ENCODE data around the gene ATXN1.

Gene ATXN1

DNA sequence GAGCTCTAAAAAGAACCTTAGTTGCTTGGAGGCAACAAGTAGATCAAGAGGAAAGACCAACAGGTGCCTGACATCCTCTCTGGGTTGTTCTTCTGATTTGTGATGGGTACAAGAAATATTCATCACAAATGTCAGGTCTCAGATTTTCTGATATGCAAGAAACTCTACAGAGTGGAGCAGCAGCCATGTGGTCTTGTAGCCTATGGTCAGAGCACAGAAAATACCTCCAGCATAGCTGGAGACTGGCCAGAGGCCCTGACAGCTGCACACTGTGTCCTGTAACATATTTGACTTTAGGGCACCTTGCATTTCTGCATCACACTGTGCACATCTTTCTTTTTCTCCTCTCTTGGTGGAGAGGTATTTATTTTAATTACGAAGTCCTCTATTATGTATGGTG, 406.6 kb downstream of the ATXN1 start:
- in situ Hi-C loops (cut with HindIII; ENCODE audit: low sequenced_read_pairs), result no loop called here

DNA sequence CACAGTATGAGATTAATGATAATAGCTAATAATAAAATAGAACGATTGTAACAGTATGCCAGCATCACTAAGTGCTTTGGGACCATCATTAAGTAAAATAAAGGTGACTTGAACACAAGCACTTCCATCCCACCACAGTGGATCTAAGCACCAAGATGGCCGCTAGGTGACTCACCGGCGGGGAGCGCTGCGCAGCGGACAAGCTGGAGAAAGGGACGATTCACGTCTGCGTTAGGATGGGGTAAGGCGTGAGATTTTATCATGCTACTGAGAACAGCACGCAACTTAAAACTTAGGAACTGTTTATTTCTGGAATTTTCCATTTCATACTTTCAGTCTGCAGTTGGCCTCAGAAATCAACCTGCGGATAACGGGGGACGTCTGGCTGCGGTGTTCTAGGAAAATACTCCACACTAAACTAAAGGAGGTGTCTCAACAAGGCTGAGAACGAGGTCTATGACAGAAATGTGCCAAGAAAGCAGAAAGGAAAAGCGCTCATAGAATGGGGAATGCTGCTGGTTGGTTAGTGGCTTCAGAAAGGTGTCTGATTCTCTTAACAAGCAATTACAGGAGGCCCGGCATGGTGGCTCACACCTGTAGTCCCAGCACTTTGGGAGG, 408.3 kb downstream of the ATXN1 start:
- in situ Hi-C loops (cut with HindIII; ENCODE audit: low sequenced_read_pairs), result no loop called here

DNA sequence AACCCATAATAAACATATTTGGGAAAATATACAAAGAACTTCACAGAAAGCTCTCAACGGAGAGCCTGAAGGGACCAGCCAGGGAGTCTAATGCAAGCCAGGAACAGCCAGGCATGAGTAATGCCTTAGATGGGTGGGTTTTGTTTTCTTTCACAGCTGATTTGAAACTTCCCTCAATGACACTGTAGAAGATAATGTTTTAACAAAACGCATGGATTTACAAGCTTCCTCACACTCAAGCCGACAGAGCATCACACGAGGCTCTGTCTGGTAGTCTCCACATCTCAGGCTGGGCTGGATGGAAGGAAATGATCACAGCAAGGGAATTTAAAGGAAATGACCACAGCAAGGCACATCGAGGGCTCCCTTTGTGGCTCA, 409.0 kb downstream of the ATXN1 start:
- in situ Hi-C loops (cut with HindIII; ENCODE audit: low sequenced_read_pairs), result no loop called here

- in situ Hi-C loops (cut with HindIII; ENCODE audit: low sequenced_read_pairs), result no loop called here
Measured at GRCh38 chr6:16349544-16349943, 411.7 kb downstream of the ATXN1 start.

GRCh38 chr6:16346831-16347230, 414.4 kb downstream of the ATXN1 start:
- in situ Hi-C loops (cut with HindIII; ENCODE audit: low sequenced_read_pairs), result no loop called here

- in situ Hi-C loops (cut with HindIII; ENCODE audit: low sequenced_read_pairs), result no loop called here
Measured at GRCh38 chr6:16345449-16346330, 415.6 kb downstream of the ATXN1 start.

GRCh38 chr6:16344756-16345155, 416.5 kb downstream of the ATXN1 start:
- in situ Hi-C loops (cut with HindIII; ENCODE audit: low sequenced_read_pairs), result no loop called here

DNA sequence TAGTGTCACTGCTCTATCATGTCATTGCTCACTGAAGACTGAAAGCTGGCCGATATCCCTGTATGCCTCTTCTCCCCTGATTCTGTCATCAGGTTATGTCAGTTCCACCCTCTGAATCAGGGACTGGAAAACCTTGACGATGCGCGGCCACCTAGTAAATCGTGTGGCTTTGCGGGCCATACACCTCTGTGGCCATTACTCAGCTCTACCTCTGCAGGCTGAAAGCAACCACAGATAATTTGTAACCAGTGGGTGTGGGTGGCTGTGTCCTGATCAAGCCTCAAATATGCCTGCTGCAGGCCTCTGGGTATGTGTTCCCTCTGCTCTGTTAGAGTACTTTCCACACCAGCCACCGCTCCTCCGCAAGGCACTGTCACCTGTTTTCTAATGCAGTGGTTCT, 417.7 kb downstream of the ATXN1 start:
- in situ Hi-C loops (cut with HindIII; ENCODE audit: low sequenced_read_pairs), result no loop called here

- in situ Hi-C loops (cut with HindIII; ENCODE audit: low sequenced_read_pairs), result no loop called here
Measured at GRCh38 chr6:16339265-16339587, 422.0 kb downstream of the ATXN1 start.

GRCh38 chr6:16338577-16339264, 422.5 kb downstream of the ATXN1 start:
- in situ Hi-C loops (cut with HindIII; ENCODE audit: low sequenced_read_pairs), result no loop called here

GRCh38 chr6:16337295-16337975, 423.8 kb downstream of the ATXN1 start:
- in situ Hi-C loops (cut with HindIII; ENCODE audit: low sequenced_read_pairs), result no loop called here

DNA sequence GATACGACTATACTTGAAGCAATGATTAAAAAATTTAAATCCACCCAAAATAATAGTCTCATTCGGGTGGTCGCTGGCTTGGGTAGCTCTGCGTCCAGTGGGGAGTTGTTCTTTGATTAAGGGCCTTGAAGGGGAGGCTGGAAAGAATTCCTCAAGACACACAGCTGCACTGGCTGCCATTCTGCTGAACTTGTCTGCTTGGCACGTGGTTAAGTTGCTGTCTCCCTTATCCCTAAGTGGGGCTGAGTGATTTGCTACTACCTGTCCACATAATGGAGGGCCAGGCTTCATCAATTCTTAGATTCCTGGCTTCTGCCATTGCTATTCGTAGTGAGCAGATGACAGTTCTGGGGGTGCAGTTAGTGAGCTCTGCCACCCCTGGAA, 424.4 kb downstream of the ATXN1 start:
- in situ Hi-C loops (cut with HindIII; ENCODE audit: low sequenced_read_pairs), result no loop called here

GRCh38 chr6:16336056-16336818, 425.0 kb downstream of the ATXN1 start:
- in situ Hi-C loops (cut with HindIII; ENCODE audit: low sequenced_read_pairs), result no loop called here

- in situ Hi-C loops (cut with HindIII; ENCODE audit: low sequenced_read_pairs), result no loop called here
Measured at GRCh38 chr6:16335176-16335575, 426.1 kb downstream of the ATXN1 start.

- in situ Hi-C loops (cut with HindIII; ENCODE audit: low sequenced_read_pairs), result no loop called here
Measured at GRCh38 chr6:16334671-16335070, 426.6 kb downstream of the ATXN1 start.

DNA sequence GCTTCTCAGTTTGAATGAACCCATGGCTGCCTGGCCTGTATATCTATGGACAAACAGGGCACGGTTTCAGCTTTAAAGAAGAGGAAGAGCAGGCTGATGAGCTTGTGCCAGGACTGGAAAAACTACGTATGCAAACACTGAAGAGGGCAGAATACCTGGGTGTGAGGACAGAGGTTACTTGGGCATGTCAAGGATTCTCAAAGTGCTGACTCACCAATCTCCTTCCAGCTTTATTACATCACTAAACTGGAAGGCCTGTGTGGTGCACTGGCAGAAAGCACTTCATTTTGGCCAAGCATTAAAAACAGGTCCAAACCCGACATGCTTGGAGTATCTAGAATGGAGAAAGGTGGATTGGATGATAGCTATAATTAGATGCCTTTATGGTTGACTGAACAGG, 427.7 kb downstream of the ATXN1 start:
- in situ Hi-C loops (cut with HindIII; ENCODE audit: low sequenced_read_pairs), result no loop called here

DNA sequence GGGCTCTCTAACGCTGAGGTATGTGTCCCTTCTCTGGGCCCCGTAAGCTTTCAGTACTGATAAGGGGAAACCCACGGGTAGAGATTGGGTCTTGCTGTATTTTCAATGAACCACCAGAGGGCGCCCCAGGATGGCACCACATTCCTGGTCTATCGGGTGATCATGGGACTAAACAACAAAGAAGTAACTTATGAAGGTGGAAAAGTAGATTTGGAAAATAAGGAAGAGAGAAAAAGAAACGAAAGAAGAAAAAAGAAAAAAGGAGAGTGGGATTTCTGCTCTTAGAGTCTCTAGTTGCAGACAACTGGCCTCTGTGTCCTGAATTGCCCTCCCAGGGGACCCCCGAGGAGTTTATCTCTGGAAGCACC, 429.1 kb downstream of the ATXN1 start:
- in situ Hi-C loops (cut with HindIII; ENCODE audit: low sequenced_read_pairs), result no loop called here

DNA sequence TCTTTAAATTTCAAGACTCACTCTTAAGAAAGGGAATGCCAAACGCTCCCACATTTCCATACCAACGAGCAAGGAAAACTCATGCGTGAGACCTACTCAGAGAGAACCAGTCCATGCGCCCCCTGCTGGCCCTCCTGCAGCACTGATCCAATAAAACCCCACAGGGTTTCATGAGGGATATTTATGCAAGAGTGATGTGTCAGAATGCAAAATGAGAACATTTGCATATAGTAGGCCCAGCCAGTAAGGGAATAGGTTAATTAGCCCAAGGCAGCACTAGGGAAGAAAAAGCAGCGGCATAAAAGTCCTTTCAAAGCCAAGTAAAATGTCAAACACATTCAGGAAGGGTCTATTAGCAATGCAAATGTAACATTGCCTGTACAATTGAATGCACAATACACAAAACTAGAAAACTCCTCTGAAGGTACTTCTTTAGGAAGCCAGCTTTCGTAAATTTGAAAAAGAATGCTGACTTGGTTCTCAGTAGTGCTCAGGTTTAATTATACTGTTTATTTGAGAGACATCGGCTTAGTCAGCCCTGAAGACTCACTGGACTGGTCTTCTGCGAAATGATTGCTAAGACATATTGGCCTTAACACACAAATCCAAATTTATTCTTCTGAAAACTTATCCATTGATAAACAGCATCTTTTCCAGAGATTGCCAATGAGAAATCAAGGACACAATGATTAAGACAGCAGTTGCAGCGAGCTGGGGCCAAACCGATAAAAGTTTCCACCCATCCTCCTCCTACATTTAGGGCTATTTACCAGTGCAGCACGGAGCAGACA, 429.7 kb downstream of the ATXN1 start:
- in situ Hi-C loops (cut with HindIII; ENCODE audit: low sequenced_read_pairs), result no loop called here

DNA sequence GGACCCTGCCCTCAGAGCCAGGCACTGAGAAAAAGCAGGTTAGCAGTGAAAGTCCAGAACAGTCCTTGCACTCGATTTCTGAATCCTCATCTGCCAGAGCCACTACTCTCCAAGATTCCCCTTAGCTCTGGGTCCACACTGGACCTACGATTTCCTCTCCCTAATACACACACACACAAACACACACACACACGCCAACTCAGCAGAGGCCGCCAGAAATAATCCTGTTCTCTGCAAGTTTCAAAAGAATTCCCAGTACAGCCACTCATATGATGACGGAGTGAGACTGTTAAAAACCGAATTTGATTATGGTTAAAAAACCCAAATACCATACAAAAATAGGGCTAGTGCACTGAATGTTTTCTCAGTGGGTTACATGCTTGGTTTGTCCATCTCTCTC, 432.0 kb downstream of the ATXN1 start:
- in situ Hi-C loops (cut with HindIII; ENCODE audit: low sequenced_read_pairs), result no loop called here

GRCh38 chr6:16327777-16328325, 433.4 kb downstream of the ATXN1 start:
- in situ Hi-C loops (cut with HindIII; ENCODE audit: low sequenced_read_pairs), result no loop called here
